ENCODE data around the gene BROX.

BROX gene

DNA sequence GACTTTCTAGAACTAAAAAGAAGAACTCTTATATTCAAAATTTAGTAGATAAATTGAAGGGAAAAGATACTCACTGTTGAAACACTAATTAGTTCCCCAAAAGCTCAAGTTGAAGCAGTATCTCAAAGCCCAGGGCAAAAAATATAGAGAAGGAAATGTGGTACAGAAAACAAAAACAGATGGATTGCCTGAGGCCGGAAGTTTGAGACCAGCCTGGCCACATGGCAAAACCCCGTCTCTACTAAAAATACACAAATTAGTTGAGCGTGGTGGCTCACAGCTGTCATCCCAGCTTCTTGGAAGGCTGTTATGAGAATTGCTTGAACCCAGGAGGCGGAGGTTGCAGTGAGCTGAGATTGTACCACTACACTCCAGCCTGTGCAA is 60.6 kb downstream of the BROX start:
- Histone ChIP-seq H3K4me1 (ENCODE audit: control insufficient read depth, insufficient read depth, low read length) (no peaks in the 10 kb centered on the region), H3K27me3 (ENCODE audit: control insufficient read depth, insufficient read depth, low read length, poor library complexity, severe bottlenecking) (no peaks in the 10 kb centered on the region), H3K27ac (ENCODE audit: insufficient read depth, low read depth, low read length, poor library complexity, severe bottlenecking) (no peak overlapping the region), H3K4me3 (ENCODE audit: insufficient read depth, low read depth, low read length) (no peak overlapping the region), H3K9me3 (ENCODE audit: control insufficient read depth, low read length) (peaks cover 2% of the 10 kb centered on the region), H3K36me3 (ENCODE audit: control insufficient read depth, insufficient read depth, low read length) (no peaks in the 10 kb centered on the region)
- 87% methylated on average over 4 of the region's 4 CpGs for WGBS, 2 experiments

DNA sequence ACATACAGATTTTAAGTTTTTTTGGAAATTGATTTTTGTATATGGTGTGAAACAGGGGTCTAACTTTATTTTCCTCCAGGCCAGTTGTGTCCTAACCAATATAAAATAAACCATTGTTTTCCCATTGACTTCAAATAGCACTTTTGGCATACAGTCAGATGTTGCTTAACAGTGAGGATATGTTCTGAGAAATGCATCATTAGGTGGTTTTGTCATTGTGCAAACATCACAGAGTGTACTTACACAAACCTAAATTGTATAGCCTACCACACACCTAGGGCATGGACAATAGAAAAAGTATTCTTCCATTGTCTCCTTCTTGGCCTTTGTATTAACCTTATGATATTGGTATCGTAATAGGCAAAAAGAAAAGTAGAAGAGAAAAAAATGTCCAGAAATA is 65.1 kb downstream of the BROX start:
- no peak overlapping the region for H3K4me3 ChIP-seq (ENCODE audit: insufficient read depth, low read depth, low read length)
- 100% methylated on average over 1 of the region's 1 CpG; no CpG with 5 or more reads in 1 of the 2 experiments for WGBS, 2 experiments
- no peak overlapping the region for H3K27ac ChIP-seq (ENCODE audit: insufficient read depth, low read depth, low read length, poor library complexity, severe bottlenecking)

DNA sequence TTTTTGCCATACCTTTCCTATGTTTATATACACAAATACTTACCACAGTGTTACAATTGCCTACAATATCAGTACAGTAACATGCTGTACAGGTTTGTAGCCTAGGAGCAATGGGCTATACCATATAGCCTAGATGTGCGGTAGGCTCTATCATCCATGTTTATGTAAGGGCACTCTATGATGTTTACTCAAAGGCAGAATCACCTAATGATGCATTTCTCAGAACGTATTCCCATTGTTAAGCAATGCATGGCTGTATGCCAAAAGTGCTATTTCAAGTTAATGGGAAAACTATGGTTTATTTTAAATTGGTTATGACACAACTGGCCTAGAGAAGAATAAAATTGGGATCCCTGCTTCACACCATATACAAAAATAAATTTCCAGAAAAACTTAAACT is 65.6 kb downstream of the BROX start:
- H3K27me3 ChIP-seq (ENCODE audit: control insufficient read depth, insufficient read depth, low read length, poor library complexity, severe bottlenecking): no peaks in the 10 kb centered on the region
- H3K4me3 ChIP-seq (ENCODE audit: insufficient read depth, low read depth, low read length): no peak overlapping the region
- WGBS, 2 experiments: 86 to 91% methylated on average over 2 of the region's 2 CpGs
- no peaks in the 10 kb centered on the region for H3K9me3 ChIP-seq (ENCODE audit: control insufficient read depth, low read length)
- no peak overlapping the region for H3K27ac ChIP-seq (ENCODE audit: insufficient read depth, low read depth, low read length, poor library complexity, severe bottlenecking)
- no peaks in the 10 kb centered on the region for H3K4me1 ChIP-seq (ENCODE audit: control insufficient read depth, insufficient read depth, low read length)
- H3K36me3 ChIP-seq (ENCODE audit: control insufficient read depth, insufficient read depth, low read length): no peaks in the 10 kb centered on the region

More for the DNA sequence above, 65.1 kb downstream of the BROX start:
- no peaks in the 10 kb centered on the region for H3K27me3 ChIP-seq (ENCODE audit: control insufficient read depth, insufficient read depth, low read length, poor library complexity, severe bottlenecking)
- no peaks in the 10 kb centered on the region for H3K9me3 ChIP-seq (ENCODE audit: control insufficient read depth, low read length)
- H3K36me3 ChIP-seq (ENCODE audit: control insufficient read depth, insufficient read depth, low read length): no peaks in the 10 kb centered on the region
- H3K4me1 ChIP-seq (ENCODE audit: control insufficient read depth, insufficient read depth, low read length): no peaks in the 10 kb centered on the region

DNA sequence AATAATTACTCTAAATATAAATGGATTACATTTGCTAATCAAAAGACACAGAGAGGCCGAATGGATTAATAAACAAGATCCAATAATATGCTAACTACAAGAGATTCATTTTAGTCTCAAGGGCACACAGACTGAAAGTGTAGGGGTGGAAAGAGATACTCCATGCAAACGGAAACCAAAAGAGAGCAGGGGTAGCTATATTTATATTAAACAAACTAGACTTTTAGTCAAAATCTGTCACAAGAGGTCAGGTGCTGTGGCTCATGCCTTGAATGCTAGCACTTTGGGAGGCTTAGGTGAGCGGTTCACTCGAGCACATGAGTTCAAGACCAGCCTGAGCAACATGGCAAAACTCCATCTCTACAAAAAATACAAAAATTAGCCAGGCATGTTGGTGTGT is 68.9 kb downstream of the BROX start:
- WGBS, 2 experiments: 62 to 76% methylated on average over 2 to 4 of the region's 4 CpGs
- no peaks in the 10 kb centered on the region for H3K4me1 ChIP-seq (ENCODE audit: control insufficient read depth, insufficient read depth, low read length)
- H3K4me3 ChIP-seq (ENCODE audit: insufficient read depth, low read depth, low read length): no peak overlapping the region
- H3K27ac ChIP-seq (ENCODE audit: insufficient read depth, low read depth, low read length, poor library complexity, severe bottlenecking): no peak overlapping the region
- no peaks in the 10 kb centered on the region for H3K36me3 ChIP-seq (ENCODE audit: control insufficient read depth, insufficient read depth, low read length)
- no peaks in the 10 kb centered on the region for H3K9me3 ChIP-seq (ENCODE audit: control insufficient read depth, low read length)
- no peaks in the 10 kb centered on the region for H3K27me3 ChIP-seq (ENCODE audit: control insufficient read depth, insufficient read depth, low read length, poor library complexity, severe bottlenecking)

DNA sequence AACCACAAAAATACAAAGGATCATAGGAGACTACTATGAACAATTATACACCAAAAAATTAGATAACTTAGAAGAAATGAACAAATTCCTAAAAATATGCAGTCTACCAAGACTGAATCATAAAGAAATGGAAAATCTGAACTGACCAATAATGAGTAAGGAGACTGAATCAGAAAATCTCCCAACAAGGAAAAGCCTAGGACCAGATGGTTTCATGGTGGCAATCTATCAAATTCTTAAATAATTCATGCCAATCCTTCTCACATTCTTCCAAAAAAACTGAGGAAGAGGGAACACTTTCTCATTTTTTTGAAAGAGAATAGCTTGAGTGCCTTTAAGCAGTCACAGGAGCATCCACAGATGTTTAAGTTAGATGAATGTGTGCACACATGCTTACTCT is 70.7 kb downstream of the BROX start:
- Histone ChIP-seq H3K4me1 (ENCODE audit: control insufficient read depth, insufficient read depth, low read length) (no peaks in the 10 kb centered on the region), H3K4me3 (ENCODE audit: insufficient read depth, low read depth, low read length) (no peak overlapping the region), H3K27me3 (ENCODE audit: control insufficient read depth, insufficient read depth, low read length, poor library complexity, severe bottlenecking) (no peaks in the 10 kb centered on the region), H3K9me3 (ENCODE audit: control insufficient read depth, low read length) (no peaks in the 10 kb centered on the region), H3K27ac (ENCODE audit: insufficient read depth, low read depth, low read length, poor library complexity, severe bottlenecking) (no peak overlapping the region), H3K36me3 (ENCODE audit: control insufficient read depth, insufficient read depth, low read length) (no peaks in the 10 kb centered on the region)

DNA sequence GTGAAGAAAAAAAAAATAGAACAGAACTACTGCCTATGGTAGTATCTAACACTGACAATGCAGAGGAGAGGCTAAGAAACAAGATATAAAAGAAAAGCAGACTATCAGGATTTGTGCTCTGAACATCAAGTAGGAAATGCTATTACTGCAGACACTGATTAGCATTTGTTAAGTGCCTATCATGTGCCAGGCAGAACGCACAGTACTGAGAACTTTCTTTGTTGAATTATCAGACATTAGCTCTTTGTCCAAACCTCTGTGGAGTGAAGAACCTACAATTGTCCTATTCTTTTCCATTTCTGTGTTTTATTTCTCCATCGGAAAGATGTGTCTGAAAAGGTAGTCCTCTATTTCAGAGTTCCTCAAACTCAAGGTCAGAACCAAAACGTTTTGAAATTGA is 72.0 kb downstream of the BROX start:
- Histone ChIP-seq H3K27ac (ENCODE audit: insufficient read depth, low read depth, low read length, poor library complexity, severe bottlenecking) (no peak overlapping the region), H3K9me3 (ENCODE audit: control insufficient read depth, low read length) (no peaks in the 10 kb centered on the region), H3K27me3 (ENCODE audit: control insufficient read depth, insufficient read depth, low read length, poor library complexity, severe bottlenecking) (no peaks in the 10 kb centered on the region), H3K4me1 (ENCODE audit: control insufficient read depth, insufficient read depth, low read length) (no peaks in the 10 kb centered on the region), H3K4me3 (ENCODE audit: insufficient read depth, low read depth, low read length) (no peak overlapping the region), H3K36me3 (ENCODE audit: control insufficient read depth, insufficient read depth, low read length) (no peaks in the 10 kb centered on the region)
- 59 to 73% methylated on average over 3 of the region's 3 CpGs for WGBS, 2 experiments

Data from ectodermal cell (in vitro differentiated cells).